AG09319 (cell line): ENCODE data around the gene PDE4B.

Source experiments
- DNase-seq: peaks from one replicate; pipeline ENCODE4 v3.0.0-alpha.2; 2010; ENCODE audit warnings: low read depth; ENCODE audit errors: extremely low read depth
- TF ChIP-seq, protein P1 (sequence below): IDR thresholded peaks from 2 replicates; pipeline ENCODE4 v1.5.1; 2011; ENCODE audit warnings: low read depth, mild to moderate bottlenecking, inconsistent platforms, low read length, moderate library complexity

Gene PDE4B

DNA sequence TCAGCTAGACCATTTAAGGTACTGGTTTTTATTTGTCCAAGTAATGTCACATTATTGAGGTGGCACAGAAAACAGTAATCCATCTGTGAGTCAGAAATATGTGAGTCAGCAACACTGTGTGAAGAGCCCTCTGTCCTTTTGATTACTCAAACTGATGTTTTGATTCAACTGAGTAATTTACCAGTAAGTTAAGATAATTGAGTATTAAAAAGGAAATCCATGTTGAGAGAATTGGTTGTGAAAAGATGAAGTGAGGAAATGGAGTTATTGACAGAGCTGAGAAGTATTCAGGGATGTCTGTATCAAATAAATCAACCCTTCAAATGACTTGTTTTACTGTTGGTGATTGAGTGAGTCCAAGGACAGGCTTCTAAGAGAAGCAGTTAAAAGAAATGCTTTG lies 438.5 kb downstream of the PDE4B start:
- TF ChIP-seq, protein P1, sequence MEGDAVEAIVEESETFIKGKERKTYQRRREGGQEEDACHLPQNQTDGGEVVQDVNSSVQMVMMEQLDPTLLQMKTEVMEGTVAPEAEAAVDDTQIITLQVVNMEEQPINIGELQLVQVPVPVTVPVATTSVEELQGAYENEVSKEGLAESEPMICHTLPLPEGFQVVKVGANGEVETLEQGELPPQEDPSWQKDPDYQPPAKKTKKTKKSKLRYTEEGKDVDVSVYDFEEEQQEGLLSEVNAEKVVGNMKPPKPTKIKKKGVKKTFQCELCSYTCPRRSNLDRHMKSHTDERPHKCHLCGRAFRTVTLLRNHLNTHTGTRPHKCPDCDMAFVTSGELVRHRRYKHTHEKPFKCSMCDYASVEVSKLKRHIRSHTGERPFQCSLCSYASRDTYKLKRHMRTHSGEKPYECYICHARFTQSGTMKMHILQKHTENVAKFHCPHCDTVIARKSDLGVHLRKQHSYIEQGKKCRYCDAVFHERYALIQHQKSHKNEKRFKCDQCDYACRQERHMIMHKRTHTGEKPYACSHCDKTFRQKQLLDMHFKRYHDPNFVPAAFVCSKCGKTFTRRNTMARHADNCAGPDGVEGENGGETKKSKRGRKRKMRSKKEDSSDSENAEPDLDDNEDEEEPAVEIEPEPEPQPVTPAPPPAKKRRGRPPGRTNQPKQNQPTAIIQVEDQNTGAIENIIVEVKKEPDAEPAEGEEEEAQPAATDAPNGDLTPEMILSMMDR, result no peak
- DNase-seq, result no peak

- DNase-seq, result no peak
- TF ChIP-seq, protein P1, result no peak
These were observed 439.2 kb downstream of the PDE4B start for GRCh38 chr1:66231681-66232463.

DNA sequence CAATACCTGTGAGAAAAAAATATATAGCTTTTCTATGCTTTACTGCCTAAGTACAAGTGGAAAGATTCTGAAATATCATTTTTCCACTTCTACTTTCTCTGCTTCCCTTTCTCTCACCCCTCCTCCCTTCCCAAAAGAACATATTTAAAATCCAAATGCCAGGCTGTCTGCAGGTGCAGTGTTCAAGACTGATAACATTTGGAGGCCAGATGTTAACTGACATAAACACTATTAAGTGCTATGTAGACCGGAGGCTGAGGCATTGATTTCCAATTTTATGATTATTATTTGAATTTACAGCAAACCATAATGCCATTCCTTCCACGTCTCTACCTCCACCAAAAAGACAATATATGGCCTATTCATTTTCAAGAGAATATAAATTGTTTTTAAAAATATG lies 444.3 kb downstream of the PDE4B start:
- TF ChIP-seq, protein P1, result no peak
- DNase-seq, result no peak

DNA sequence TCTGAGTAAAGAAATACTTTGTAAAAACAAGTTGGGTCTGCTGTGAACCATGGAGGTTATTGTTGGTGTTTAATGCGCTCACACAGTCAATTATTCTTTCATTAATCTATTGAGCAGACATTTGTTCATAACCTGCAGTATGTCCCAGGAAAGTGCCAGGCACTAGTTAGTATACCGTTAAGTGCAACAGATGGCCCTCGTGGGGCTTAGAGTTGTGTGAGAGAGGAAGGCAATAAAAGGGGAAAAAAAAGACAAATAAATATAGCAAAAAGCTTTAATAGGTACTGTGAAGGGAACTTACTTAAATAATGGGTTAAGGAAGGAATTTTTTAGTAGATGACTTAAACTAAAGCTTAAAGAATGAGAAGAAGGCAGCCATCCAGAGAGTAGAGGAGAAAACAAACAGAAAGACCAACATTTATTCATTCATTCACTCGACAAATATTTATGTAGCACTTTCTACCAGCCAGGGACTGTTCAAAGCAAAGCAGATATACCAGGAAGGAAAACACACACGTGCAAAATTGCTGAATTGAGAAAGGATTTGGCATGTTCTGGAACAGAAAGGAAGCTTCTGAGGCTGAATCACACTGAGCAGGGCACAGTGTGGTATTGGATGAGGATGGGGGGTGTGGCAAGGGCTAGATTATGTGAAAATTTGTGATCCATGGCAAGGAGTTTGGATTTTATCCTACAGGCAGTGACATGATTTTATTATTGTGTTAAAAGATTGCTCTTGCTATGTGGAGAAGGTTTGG lies 445.2 kb downstream of the PDE4B start:
- TF ChIP-seq, protein P1, result no peak
- DNase-seq, result no peak

DNA sequence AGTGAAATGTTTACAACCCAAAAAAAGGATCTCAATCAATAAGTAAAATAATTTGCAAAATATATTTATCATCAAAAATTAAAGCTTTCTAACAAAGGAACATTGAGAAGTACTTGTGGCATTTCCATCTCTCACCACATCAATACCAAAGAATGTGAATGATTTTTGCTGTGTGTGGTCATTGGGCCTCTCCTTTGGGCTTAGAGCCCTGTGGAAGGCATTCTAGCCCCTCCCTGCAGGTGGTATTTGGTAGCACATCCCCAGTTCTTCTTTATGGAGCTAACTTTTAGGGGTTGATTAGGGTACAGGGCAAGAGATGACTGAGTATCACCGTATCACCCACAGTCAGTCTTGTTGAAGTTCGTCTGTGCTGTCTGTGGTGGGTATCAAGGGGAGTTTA lies 447.1 kb downstream of the PDE4B start:
- no peak for DNase-seq
- TF ChIP-seq, protein P1, result no peak

DNA sequence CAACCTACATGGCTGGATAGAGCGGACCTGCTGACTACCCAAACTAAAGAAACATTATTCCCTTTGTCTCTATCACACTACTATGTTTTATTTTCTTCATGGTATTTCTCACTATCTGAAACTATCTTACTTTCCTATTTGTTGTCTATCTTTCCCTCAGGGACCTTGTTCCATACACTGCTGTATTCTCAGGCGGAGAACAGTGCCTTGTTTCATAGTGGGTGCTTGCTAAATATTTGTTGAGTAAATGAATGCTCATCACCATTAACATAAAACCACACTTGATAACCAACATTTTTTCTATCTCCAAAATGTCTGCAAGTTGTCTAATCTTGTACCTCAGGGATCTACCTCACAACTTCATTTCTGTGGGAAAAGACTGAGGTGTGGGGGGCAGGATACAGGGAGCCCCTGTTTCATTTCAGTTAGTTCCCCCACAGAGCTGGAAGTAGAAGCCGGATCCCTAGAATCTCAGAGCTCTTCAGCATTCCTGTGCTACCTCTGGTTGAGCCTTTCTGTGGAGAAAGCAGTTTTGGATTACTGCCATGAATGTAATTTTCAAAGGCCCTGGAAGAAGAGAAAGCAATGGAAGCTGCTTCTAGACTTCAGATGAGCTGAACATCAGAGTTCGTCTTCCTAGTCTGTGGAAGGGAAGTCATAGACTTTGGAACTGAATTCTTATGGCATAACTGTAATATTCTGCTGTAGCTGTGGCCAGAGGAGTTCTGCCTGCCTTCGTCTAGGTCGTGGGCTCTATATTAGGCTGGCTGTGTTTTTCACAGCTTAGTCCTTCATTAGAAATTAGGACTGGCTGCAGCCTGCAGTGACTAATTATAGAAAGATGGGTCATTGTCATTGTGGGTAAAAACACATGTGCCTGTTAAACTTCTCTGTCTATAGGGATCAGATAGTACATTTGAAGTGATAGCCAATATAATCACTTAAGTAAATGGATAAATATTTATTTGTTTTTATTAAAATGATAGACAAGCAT lies 448.1 kb downstream of the PDE4B start:
- TF ChIP-seq, protein P1, result no peak
- no peak for DNase-seq
